Measurements from ENCODE around the gene POFUT2.
A peak's percentile ranks its signal among the peaks of the same experiment; 100 is the strongest.

Gene POFUT2

GRCh38 chr21:45226540-45227326 is 61.0 kb downstream of the POFUT2 start:
- no peak for TF ChIP-seq CTCF (IDR thresholded peaks at IDR 0.05; ENCODE audit: low read depth, low read length)
- no peak for DNase-seq (ENCODE audit: low read depth in 2 of 2)
- no peak overlapping the region for H3K4me3 ChIP-seq (replicated peaks in 1 of 2; ENCODE audit: low read depth in 2 of 2, low read length in 2 of 2)

- TF ChIP-seq CTCF (IDR thresholded peaks at IDR 0.05; ENCODE audit: low read depth, low read length), result no peak
Observed at GRCh38 chr21:45225741-45226327, 61.9 kb downstream of the POFUT2 start.

GRCh38 chr21:45225041-45225740 is 62.5 kb downstream of the POFUT2 start:
- TF ChIP-seq CTCF (IDR thresholded peaks at IDR 0.05; ENCODE audit: low read depth, low read length), result no peak
- no peak overlapping the region for H3K4me3 ChIP-seq (replicated peaks in 1 of 2; ENCODE audit: low read depth in 2 of 2, low read length in 2 of 2)
- no peak for DNase-seq (ENCODE audit: low read depth in 2 of 2)

More at GRCh38 chr21:45225741-45226327, 61.9 kb downstream of the POFUT2 start:
- no peak overlapping the region for H3K4me3 ChIP-seq (replicated peaks in 1 of 2; ENCODE audit: low read depth in 2 of 2, low read length in 2 of 2)
- DNase-seq (ENCODE audit: low read depth in 2 of 2), result no peak

GRCh38 chr21:45224189-45224938 is 63.3 kb downstream of the POFUT2 start:
- peak in 1 of 2 donors; percentile 18 for DNase-seq (ENCODE audit: low read depth in 2 of 2)
- TF ChIP-seq CTCF (IDR thresholded peaks at IDR 0.05; ENCODE audit: low read depth, low read length), result no peak
- no peak overlapping the region for H3K4me3 ChIP-seq (replicated peaks in 1 of 2; ENCODE audit: low read depth in 2 of 2, low read length in 2 of 2)

GRCh38 chr21:45223236-45224185 is 64.2 kb downstream of the POFUT2 start:
- H3K4me3 ChIP-seq (replicated peaks in 1 of 2; ENCODE audit: low read depth in 2 of 2, low read length in 2 of 2), result no peak overlapping the region
- no peak for DNase-seq (ENCODE audit: low read depth in 2 of 2)
- no peak for TF ChIP-seq CTCF (IDR thresholded peaks at IDR 0.05; ENCODE audit: low read depth, low read length)

All from cardiac fibroblast (primary cell).